DMS153 (cell line): ENCODE measurements around the gene RPL22.

Experiments used
- DNase-seq: peaks from one replicate; lab custom pipeline; 2025; lab: John Stamatoyannopoulos, UW

The RPL22 gene

DNA sequence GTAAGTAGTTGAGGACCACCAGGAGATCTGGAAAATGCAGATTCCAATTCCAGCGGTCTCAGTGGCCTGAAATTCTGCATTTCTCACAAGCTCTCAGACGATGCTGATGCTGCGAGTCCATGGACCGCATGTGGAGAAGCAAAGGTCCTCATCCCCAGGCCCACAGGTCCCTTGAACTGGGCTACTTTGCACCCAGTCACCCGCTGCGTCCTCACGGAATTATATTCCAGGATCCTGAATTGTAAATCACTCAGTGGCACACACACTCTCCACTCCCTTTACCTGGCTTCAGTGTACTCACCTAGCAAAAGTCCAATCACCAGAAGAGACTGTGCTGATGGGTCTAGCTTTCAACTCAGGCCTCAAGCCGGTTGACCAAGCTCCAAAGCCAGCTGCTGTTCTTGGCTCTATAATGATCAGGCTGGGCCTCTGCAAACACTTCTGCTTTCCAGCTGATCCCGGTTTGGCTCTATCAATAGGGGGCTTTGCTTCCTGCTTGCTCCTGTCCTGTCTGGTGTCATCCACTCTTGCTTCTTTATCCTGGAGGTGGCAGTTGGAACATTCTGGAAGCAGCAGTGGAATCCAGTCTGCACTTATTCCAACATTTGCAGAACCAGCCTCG, 904 bp upstream of the RPL22 start:
- no peak for DNase-seq

DNA sequence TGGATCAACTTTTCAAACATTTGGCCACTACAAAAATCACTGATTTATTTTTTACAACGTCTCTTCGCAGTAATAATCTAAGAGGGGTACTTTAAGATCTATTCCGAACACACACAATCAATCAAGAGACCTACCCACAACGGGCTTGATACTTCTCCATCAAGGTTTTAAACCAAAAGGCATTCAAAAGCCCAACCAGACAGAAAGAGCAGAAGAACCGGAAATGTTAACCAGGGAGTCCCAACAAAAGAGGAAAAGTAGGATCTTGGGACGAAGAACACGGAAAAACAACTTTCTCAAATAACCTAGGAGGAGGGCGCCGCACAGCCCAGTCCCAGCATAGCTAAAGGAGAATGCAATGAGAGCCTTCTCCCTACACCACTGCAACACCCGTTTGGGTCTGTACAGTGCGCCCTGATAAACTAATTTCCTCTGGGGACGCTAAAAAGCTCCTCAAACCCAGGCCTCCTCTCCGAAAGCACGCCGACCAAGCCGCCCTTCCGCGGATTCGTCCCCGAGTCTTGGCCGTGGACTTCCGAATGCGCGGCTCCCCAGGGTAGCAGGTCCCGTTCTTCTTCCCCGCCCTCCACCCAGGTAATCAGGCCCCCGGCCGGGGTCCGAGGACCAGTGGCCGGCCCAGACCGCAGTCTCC, 623 bp downstream of the RPL22 start:
- no peak for DNase-seq

DNA sequence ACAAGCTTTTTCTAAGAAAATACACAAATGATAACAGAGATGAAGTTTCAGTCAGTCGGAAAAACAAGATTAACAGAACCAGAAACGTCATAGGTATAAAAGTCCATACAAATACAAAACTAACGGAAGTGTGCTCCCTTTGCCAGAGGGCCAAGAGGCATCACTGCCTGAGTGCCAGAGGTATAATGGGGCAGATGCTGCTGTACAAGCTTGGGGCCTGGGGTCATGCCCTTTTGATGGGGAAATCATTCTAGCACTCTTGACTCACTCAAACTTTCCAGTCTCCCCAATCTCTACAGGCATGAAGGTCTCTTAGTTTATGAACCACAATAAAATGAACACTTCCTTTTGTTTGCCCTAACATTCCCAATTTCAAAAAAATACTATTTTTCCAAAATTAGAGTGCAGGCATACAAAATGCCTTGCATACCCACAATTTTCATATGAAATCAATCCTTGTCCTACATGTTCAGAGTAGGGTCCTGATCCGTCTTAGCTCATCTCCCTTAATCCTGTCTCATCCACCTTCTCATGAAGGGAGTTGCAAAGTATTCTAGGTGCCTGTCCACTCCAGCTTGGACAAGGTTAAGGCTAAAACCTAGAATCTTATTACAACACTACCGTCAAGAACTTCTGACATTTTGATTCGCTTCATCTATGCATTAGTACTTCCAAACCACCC, 1.5 kb downstream of the RPL22 start:
- no peak for DNase-seq

DNA sequence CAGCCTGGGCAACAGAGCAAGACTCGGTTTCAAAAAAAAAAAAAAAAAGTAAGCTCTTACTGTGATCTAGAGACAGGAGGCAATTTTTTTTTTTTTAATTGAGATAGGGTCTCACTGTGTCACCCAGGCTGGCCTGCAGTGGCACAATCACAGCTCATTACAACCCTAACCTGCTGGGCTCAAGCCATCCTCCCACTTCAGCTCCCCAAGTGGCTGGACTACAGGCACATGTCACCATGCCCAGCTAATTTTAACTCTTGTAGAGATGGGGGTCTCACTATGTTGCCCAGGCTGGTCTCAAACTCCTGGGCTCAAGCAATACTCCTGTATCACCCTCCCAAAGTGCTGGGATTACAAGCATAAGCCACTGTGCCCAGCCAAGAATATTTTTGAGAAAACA, 7.4 kb downstream of the RPL22 start:
- no peak for DNase-seq

DNA sequence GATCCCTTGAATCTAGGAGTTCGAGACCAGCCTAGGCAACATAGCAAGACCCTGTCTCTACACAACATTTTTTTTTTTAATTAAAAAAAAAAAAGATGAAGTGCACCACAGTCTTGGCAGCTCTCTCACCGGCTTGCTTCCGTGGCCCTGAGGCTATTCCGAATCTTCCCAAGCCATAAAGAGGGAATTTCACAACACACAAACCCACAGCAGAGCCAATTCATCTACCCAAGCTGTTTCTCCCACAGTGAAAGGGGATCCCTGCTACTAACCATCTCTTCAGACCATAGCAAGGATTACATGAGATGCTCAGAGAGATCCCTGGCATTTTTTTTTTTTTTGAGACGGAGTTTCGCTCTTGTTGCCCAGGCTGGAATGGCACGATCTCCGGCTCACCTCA, 10.9 kb downstream of the RPL22 start:
- no peak for DNase-seq

DNA sequence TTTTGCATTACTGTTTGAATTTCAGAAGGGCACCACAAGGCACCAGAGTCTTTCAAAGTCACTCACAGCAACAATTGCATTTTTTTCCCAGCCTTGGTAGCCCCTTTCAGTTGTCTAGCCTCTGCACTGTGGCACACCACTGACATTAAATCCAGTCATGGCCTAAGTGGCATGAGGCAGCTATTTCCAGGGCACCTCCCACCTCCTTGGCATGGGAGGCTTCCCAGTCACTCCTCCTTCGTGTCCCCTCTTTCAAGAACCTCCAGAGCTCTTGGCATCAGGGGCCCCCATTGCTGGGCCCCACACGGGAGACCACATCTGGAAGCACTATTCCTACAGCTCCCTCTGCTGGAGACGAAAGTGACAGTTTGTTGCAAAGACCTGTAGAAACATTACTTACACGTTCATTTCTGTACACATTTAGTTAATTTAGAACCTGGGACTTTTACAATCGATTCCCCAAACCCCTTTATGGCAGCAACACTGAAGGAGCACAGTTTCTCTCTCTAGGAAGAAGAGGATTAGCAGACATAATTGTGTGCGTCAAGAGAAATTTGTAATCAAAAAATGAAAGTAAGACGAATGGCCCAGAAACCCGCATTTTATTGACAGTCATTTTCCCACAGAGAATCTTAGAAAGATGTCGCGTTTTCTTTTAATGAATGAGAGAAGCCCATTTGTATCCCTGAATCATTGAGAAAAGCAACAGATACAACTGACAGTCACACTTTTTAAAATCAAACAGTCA, 13.6 kb downstream of the RPL22 start:
- no peak for DNase-seq

DNA sequence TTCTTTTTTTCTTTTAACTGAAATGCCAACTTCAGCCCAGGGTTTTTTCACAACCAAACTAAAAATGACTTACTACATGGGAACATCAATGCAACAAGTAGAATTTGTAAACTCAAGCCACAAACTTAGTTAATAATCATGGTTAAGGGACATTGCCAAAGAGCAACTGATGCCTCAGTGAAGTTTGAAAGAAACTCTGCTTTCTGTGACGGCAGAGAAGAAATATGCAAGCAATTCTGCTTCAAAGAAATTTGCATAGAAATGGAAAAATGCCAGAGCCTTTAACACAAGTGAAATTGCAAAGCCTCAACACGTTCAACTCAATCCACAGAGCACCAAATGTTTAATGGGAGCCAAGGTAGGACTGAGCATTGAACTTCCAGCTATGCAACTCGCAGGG, 14.2 kb downstream of the RPL22 start:
- DNase-seq = no peak

DNA sequence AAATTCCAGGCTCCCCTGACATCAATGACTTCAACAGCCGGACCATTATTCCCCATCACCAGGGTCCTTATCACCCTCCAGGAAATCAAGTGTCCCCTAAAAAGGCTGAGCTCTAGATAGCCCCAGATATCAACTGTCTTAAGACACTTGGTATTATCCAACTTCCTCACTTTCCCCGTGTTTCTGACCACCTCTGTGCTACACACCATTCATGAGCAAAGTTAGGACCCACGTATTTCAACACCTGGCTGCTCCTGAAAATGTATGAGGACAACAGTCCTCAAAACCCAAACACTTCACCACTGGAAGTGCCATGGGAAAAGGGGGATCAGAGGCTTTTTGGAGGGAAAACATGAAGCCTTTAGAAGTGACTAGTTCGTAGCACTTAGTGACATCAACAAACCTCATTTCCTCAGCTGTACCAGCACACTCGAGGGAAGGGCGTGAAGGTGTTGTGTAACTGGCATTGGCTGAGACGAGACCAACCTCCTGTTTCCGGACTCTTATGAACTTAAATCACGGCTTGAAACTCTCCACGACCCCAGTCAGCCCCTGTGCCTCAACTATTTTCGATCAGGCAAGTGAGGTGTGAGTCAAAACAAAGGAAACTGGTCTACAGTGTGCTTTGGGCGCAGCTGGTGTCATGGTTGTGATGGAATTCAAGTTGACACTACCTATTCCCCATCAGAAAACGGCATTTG, 15.2 kb downstream of the RPL22 start:
- DNase-seq = no peak

DNA sequence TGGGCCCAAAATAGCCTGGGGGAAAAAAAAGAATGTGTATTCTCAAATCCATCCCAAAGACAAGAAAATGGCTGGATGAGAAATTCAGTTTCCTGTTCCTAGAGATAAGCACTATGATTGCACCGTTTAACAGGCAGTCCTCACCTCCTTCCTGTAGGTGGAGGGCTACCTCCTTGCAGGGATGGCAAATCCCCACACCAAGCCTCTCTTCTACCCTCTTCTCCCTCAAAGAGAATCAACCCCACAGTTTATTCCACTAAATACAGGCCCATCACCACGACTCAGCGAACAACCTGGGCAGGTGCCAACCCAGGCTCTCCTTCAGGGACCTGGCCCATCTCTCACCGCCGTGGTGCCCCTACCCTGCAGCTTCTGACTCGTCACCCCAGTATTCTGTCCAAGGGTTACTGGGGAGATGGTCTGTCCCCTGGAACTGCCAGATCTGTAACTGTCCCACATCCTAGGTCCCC, 15.8 kb downstream of the RPL22 start:
- no peak for DNase-seq

DNA sequence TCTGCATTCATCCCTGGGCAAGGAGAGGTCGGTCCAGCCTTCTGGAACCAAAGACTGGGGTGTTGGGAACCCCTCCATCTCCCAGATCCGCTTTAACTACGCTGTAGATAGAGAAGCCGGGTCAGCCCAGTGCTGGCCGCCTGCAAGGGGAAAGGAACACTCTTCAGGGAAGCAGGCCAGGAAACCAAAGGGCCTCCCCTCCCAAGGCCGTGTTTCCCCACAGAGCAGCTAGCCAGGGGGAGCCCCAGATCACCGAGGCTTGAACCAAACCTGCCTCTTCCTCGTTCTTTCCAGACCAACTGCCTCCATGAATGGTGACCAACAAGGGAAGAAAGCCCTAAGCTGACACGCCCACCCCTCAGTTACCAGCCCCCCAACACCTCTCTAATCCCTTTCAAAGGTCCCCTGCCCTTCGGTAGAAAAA, 18.0 kb downstream of the RPL22 start:
- no peak for DNase-seq

DNA sequence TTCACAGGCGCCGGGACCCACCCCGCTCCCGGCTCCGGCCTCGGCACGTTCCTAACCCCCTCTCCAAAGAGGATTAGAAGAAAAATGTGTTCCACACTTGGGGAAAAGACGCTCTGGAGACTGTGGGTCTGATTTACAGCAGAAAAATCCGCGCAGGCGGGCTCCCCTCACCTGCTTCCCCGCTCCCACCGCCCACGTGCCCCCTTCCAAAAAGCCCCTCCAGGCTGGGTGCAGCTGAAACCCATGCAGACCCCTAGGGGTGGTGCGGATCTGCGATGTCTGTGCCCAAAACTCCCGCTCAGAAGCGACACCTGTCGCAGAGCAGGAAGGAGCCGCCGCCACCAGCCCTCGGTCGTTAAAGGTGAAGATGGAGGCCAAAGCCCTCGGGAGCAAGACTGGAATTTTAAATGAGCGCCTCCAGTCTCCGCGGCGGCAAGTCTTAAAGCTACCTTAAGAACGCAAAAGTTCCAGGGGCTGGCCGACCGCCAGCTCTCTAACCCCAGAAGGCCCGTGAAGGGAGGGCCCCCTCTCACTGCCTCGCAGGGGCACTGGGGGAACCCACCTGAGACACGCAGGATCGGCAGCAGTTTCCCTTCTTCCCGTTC, 18.6 kb downstream of the RPL22 start:
- no peak for DNase-seq

DNA sequence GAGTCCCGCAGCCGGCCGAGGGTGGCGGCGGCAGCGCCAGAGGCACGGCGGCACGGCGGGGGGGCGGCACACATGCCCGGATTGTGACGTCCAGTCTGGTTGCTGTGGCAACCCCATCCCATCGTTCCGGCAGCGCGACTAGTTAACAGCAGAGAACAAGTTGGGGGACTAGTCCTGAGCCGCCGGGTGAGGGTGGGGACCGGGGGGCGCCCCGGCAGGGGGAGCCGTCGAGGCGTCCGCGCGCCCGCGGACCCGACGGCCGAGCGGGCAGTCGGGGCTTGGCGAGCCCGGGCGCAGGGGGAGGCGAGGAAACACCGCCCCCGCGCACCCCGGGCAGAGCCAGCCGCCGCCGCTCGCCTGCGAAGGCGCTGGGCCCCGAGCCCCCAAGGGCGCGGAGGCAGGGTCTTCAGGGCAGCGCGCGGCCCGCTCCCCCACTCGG, 19.1 kb downstream of the RPL22 start, which contains the start of gene CHD5:
CHD5 (minus strand) TSS at position 54 of the 439 bp plus-strand sequence. CDS start 298 bp downstream, outside the sequence.
- no peak for DNase-seq

DNA sequence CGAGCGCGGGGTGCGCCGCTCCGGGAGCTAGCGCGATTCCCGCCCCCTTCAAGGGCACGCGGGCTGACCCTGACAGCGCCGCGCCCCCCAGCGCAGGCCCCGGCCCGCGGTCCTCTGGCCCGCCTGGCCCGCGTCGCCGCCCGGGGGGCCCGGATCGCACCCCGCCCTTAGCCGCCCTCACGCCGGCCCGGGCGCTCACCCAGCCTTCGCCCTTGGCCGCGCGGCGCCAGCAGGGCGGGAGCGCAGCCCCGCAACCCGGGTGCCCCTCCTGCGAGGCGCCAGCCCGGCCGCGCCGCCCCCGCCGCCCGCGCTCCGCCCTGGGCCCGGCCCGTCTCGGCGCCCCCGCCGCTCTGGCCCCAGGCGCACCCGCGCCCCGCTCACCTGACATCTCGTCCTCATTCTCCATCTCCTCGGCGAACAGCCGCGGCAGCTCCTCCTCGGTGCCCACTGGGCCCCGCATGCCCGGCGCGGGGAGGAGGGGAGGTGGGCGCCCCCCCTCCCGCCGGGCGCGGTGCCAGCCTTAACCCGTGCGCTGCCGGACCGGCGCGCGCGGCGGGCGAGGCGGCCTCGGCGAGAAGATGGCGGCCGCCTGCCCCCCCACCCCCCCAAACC, 19.7 kb downstream of the RPL22 start:
- no peak for DNase-seq

DNA sequence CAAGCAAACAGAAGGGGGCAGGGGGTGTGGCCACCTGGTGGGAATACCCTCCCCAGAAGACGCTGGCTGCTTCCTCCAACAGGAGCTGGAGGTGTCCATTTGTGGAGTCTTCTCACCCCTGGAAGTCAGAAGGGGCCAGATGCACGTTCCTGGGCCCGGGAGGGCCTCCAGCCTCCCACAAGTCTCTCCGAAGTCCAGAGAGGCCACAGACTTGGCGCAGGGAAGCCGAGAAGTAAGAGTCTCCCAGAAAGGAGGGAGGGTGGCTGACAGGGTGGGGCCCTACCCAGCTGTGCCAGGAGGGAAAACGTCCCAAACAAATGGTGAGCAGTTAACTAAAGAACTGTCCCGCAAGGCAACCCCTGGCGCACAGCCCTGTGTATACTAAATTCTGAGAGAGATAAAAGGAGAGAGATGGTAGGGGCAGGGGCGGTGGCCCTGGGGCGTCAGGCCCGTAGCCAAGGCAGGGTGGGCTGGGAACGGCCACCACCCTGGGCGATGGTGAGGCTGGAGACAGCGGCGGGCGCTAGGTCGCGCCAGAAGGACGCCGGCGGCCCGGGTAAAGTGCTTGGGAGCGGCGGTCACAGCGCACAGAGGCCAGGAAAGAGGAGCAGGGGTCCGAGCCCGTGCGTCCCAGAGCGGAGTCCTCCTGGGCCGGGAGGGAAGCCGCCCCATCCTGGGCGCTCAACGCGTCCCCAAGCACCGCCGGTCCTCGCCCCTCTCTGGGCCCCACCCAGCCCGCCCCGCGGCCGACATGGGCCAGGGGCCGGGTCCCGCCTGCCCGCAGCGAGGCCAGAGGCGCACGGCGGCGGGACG, 20.4 kb downstream of the RPL22 start:
- DNase-seq = no peak

DNA sequence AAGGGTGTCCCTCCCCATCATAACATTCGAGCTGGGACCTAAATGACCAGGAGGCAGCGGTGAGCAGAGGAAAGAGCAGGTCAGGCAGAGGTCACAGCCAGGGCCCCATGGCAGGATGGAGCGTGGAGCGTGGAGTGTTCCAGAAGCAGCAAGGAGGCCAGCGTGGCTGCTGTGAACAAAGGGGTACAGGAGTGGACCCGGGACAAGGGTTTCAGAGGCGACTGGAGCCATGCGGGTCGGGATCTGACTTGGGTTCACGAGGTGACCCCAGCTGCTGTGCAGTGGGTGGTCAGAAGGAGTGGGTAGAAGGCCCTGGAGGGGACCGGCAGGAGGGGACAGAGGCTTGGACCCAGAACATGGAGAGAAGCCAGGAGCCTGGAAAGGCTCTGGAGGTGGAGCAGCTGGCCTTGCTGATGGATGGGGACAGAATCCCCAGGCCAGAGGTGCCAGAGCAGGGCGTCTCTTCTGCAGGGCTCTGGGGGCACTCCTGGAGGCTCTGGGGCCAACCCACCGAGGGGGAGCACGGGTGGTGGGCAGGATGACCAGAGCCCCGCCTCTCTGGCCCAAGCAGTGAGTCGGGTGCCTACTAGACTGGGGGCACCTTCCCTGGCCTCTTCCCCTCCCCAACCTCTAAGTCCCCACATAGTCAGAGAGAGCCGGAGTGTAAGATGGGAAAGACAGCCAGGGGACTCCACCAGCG, 21.6 kb downstream of the RPL22 start:
- DNase-seq = no peak

DNA sequence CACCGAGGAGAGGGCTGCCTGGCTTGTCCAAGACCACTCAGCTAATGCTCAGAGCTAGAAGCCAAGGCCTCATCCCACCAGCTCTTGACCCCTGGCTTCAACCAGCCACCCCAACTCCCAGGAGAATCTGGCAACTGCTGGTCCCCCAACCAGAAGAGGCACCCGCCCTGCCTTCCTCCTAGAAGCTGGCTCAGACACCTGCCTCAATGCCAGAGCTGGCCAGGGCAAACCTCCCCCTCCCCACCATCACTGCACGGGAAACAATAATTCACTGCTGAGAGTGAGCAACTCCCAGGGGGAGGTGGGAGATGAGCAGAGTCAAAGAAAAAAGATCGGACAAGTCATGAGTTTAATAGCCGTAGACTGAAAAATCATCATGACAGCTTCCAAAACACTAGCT, 22.6 kb downstream of the RPL22 start:
- DNase-seq = no peak

DNA sequence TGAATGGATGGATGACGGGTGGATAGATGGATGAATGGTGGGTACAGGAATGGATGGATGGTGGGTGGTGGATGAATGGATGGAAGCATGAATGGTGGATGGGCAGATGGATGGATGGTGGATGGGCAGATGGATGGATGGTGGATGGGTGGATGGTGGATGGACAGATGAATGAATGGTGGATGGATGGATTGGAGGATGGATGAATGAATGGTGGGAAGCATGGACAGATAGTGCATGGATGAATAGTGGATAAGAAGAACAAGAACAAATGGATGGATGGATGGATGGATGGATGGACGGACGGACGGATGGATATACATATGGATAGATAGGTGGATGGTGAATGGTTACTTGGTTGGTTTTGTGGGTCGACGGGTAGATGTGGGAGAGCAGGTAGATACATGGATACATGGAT, 24.0 kb downstream of the RPL22 start:
- DNase-seq = no peak

DNA sequence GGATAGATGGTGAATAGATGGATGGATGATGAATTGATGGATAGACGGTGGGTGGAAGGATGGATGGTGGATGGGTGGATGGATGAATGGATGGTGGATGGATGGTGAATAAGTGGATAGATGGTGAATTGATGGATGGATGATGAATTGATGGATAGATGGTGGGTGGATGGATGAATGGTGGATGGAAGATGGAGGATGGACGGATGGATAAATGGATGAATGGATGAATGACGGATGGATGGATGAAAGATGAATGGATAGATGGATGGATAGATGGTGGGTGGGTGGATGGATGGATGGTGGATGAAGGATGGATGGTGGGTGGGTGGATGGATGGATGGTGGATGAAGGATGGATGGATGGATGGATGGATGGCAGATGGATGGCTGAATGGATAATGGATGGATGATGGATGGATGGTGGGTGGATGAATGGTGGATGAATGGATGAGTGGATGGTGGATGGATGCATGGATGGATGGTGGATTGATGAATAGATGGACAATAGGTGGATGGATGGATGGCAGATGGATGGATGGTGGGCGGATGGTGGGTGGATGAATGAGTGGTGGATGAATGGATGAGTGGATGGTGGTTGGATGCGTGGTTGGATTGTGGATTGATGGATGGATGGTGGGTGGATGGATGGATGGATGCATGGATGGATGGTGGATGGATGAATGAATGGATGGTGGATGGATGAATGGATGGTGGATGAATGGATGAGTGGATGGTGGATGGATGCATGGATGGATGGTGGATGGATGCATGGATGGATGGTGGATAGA, 24.6 kb downstream of the RPL22 start:
- no peak for DNase-seq

DNA sequence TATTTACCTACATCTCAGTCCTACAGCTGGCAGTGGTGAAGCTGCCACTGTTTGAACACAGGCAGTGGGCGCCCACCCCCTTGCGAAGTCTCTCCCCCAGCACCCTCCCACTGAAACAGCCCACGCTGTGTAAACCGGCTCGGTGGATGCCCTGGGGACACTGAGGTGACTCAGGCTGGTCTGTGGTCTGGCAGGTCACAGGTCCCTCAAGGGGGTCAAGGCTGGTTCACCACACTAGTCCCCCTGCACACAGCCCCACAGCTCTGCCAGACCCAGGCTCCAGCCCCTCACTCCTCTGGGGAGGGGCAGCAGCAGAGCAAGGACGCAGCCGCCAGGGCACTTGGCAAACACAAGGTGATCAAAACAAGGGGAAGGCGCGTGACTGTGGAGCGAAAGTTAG, 26.8 kb downstream of the RPL22 start:
- DNase-seq = no peak
